Measurements from ENCODE around the gene SRRM4.

Gene SRRM4

DNA sequence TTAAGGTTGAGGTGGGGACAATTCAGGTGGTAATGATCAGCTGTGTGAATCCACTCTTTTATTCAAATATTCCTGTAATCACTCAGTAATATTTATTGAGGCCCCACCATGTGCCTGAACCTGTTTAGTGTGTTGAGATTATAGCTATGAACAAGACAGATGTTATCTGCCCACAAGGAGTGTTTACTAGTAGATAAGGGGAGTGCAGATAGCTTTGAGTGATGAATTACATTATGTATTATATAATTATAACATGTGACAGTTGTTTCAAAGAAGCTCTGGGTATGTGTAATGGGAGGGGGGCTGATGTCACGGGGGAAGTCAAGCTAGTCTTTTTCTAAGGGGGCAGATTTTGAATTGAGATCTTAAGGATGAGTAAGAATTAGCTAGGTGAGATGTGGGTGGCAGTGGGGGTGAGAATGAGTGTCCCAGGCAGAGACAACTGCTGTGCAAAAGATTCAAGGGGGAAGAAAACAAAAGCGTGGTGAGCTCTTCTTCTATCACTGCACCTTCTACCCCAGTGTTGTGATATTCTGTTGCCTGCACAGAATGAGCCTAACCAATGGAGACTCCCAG, 21.3 kb upstream of the SRRM4 start:
- H3K36me3 ChIP-seq (ENCODE audit: insufficient read depth): no peaks in the 10 kb centered on the region
- TF ChIP-seq, protein P1, sequence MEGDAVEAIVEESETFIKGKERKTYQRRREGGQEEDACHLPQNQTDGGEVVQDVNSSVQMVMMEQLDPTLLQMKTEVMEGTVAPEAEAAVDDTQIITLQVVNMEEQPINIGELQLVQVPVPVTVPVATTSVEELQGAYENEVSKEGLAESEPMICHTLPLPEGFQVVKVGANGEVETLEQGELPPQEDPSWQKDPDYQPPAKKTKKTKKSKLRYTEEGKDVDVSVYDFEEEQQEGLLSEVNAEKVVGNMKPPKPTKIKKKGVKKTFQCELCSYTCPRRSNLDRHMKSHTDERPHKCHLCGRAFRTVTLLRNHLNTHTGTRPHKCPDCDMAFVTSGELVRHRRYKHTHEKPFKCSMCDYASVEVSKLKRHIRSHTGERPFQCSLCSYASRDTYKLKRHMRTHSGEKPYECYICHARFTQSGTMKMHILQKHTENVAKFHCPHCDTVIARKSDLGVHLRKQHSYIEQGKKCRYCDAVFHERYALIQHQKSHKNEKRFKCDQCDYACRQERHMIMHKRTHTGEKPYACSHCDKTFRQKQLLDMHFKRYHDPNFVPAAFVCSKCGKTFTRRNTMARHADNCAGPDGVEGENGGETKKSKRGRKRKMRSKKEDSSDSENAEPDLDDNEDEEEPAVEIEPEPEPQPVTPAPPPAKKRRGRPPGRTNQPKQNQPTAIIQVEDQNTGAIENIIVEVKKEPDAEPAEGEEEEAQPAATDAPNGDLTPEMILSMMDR (conservative IDR thresholded peaks at IDR 0.05; ENCODE audit: low read depth, low read length): no peak
- H3K4me2 ChIP-seq: no peak overlapping the region
- H3K4me1 ChIP-seq (ENCODE audit: low read depth, poor library complexity, severe bottlenecking): no peaks in the 10 kb centered on the region
- no peaks in the 10 kb centered on the region for H3K79me2 ChIP-seq (ENCODE audit: insufficient read depth, low read depth)
- H2AFZ ChIP-seq (ENCODE audit: low read depth): no peak overlapping the region
- no peak overlapping the region for H3K27ac ChIP-seq
- no peak overlapping the region for H3K4me3 ChIP-seq (IDR thresholded peaks at IDR 0.05; ENCODE audit: insufficient read depth, low read depth, low read length)
- H3K27me3 ChIP-seq (ENCODE audit: insufficient read depth, low read depth): no peaks in the 10 kb centered on the region
- no peaks in the 10 kb centered on the region for H4K20me1 ChIP-seq (ENCODE audit: insufficient read depth)
- H3K9ac ChIP-seq: no peak overlapping the region

DNA sequence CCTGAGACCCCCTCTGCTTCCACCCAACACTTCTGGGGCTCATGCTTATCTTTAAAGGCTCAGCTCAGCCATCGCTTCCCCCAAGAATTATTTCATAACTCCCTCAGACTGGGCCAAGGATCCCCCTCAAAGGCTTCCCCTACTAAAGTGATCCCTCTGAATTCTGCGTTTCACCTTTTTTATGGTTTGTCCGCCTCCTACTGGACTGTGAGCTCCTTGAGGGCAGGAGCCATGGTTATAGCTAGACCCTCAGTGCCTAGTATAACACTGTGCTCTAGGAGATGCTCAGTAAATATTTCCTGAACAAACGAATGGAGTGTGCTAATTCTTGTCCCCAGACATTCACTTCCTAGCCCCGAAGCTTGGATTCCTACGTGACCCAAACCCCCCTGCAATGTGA, 20.5 kb upstream of the SRRM4 start:
- H3K4me1 ChIP-seq (ENCODE audit: low read depth, poor library complexity, severe bottlenecking): no peaks in the 10 kb centered on the region
- no peak overlapping the region for H2AFZ ChIP-seq (ENCODE audit: low read depth)
- no peak overlapping the region for H3K4me3 ChIP-seq (IDR thresholded peaks at IDR 0.05; ENCODE audit: insufficient read depth, low read depth, low read length)
- H3K79me2 ChIP-seq (ENCODE audit: insufficient read depth, low read depth): no peaks in the 10 kb centered on the region
- TF ChIP-seq, protein P1 (conservative IDR thresholded peaks at IDR 0.05; ENCODE audit: low read depth, low read length): no peak
- no peak overlapping the region for H3K4me2 ChIP-seq
- no peaks in the 10 kb centered on the region for H4K20me1 ChIP-seq (ENCODE audit: insufficient read depth)
- H3K9ac ChIP-seq: no peak overlapping the region
- H3K27ac ChIP-seq: no peak overlapping the region
- no peaks in the 10 kb centered on the region for H3K27me3 ChIP-seq (ENCODE audit: insufficient read depth, low read depth)
- no peaks in the 10 kb centered on the region for H3K36me3 ChIP-seq (ENCODE audit: insufficient read depth)

DNA sequence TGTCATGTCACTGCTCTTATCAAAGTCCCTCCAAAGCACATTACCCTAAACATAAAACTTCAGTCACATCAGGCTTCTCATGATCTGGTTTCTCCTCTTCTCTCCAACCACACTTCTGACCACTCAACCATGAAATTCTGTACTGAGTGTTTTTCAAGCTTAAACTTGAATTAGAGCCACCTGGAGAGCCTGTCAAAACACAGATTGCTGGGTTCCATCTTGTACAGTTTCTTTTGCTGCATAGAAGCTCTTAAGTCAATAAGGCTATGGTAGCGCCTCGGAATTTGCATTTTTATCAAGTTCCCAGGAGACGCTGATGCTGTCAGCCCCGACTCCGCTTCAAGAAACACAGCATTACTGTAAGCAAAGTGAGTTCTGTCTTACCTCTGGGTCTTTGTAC, 16.4 kb upstream of the SRRM4 start:
- Histone ChIP-seq H2AFZ (ENCODE audit: low read depth) (no peak overlapping the region), H3K4me3 (IDR thresholded peaks at IDR 0.05; ENCODE audit: insufficient read depth, low read depth, low read length) (no peak overlapping the region), H3K9ac (no peak overlapping the region), H3K4me1 (ENCODE audit: low read depth, poor library complexity, severe bottlenecking) (no peaks in the 10 kb centered on the region), H3K27me3 (ENCODE audit: insufficient read depth, low read depth) (no peaks in the 10 kb centered on the region), H3K27ac (no peak overlapping the region), H3K4me2 (no peak overlapping the region), H4K20me1 (ENCODE audit: insufficient read depth) (no peaks in the 10 kb centered on the region), H3K36me3 (ENCODE audit: insufficient read depth) (no peaks in the 10 kb centered on the region), H3K79me2 (ENCODE audit: insufficient read depth, low read depth) (no peaks in the 10 kb centered on the region)
- TF ChIP-seq, protein P1 (conservative IDR thresholded peaks at IDR 0.05; ENCODE audit: low read depth, low read length): no peak

DNA sequence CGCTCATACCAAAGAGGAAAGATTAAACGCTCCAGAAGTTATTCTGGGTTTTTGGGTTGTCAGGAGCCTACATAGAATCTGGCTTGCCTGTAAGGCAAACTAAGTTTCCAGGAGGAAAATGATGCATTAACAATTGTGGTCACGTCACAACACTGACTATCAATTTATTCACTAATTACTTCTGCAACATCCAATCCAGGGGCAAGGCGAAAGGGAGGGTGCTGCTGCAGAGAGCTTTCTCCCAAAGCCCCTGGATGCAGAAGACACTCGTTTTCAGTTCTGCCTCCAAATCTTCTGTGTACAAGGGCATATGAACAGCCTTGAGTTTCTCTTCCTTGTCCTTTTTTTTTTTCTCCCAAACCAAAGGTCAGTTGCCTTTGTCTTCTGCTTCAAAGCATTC, 10.5 kb upstream of the SRRM4 start:
- TF ChIP-seq, protein P1 (conservative IDR thresholded peaks at IDR 0.05; ENCODE audit: low read depth, low read length): no peak
- H3K27me3 ChIP-seq (ENCODE audit: insufficient read depth, low read depth): no peaks in the 10 kb centered on the region
- H3K4me1 ChIP-seq (ENCODE audit: low read depth, poor library complexity, severe bottlenecking): no peaks in the 10 kb centered on the region
- H3K4me2 ChIP-seq: no peak overlapping the region
- H4K20me1 ChIP-seq (ENCODE audit: insufficient read depth): no peaks in the 10 kb centered on the region
- H2AFZ ChIP-seq (ENCODE audit: low read depth): no peak overlapping the region
- H3K9ac ChIP-seq: no peak overlapping the region
- no peak overlapping the region for H3K4me3 ChIP-seq (IDR thresholded peaks at IDR 0.05; ENCODE audit: insufficient read depth, low read depth, low read length)
- H3K79me2 ChIP-seq (ENCODE audit: insufficient read depth, low read depth): no peaks in the 10 kb centered on the region
- no peaks in the 10 kb centered on the region for H3K36me3 ChIP-seq (ENCODE audit: insufficient read depth)
- H3K27ac ChIP-seq: no peak overlapping the region

Measured in KMS-11 (cell line).